Fibroblast of the conjunctiva (primary cell): ENCODE measurements around the gene TTN.
"Not testable (repeated sequence)": the region's sequence is repeated elsewhere in the genome, so short reads cannot be mapped to it uniquely, and the experiment has no call there.

Experiments
- DNase-seq: peaks from one replicate; pipeline ENCODE4 v3.0.0-alpha.2; 2010; ENCODE audit warnings: low read depth

The TTN gene

DNA sequence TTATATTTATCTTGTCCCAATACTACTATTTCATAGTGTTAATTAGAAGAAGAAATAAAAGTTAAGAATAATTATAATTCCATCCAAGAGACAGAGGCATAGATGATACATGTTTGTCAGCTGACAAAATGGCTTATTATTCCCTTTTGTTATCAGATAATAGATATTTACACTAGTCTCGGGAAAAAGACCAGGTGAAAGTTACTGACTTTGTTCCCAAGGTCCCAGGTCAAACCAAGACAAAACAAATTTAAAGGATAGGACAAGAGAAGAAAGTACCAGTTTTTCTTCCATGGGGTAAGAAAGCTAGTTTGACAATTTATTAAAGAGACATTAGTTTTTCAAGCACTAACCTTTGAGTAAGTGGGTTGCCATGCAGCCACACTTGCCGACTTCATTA, 73.2 kb downstream of the TTN start:
- DNase-seq = no peak

DNA sequence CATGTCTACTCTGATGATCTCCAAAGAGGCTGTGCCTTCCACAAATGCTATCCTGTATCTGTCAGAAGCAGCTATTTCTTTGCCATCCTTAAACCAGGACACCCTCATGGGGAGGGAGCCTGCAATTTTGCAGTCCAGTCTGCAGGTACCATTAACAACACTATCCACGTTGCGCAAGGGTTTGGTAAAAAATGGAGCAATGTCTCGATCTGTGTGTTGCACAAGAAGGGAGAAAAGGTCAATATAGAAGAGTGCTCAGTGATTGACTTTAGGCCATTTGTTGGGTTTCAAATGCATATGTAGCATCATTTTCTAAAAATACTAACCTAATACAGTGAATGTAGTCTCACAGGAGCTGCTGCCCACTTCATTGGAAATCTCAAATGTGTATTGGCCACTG, 74.3 kb downstream of the TTN start:
- DNase-seq = no peak

DNA sequence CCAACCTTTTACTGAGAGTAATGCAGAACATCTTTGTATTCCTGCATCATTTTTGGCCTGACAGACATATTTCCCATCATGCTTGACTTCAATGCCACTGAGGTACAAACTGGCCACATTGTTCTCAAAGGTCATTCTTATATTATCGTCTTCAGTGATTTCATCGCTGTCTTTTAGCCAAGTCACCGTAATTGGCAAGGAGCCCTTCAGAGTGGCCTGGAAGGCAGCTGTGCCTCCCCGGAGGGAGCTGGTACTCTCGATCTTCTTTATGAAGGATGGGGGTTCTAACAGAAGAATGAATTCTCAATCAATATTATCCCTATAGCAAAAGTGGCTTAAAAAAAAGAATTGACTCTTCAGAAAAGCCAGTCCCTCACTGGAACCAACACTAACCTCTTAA, 75.9 kb downstream of the TTN start:
- DNase-seq = no peak

DNA sequence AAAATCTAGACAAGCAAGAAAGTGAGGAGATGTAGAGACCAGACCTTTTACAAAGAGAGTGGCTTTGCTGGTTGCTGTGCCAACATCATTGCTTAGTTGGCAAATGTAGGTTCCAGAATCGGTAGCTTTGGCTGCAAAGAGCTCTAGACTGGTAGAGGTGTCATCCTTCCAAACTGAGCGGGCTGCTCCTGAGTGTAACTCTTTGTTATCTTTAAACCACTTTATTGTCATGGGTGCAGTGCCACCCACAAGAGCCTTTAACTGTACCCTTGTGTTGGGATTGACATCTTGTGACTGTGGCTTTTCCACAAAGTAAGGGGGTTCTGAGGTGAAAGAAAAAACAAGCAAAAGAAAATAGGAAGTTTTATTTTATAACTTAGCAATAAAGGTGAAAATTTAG, 77.2 kb downstream of the TTN start:
- no peak for DNase-seq

DNA sequence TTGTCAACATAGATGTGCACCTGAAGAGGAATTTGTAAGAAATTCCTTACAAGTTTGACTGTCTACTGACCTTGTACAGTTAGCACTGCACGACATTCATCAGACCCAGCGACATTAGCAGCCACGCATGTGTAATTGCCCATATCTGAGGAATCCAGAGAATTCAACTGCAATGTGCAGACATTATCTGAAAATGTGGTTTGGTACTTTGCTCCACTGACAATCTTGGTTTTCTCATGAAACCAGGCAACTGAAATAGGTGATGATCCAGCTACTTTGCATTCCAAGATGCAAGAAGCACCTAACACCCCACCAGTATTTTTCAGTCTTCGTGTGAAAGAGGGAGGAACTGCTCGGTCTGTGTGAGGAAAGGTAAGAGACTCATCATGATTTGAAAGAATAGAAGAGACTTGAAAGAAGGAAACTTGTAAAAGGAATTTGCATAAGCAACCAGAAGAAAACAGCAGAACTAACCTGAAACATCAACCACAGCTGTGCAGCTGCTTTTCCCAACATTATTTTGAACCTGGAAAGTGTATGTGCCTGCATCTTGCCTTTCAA, 83.4 kb downstream of the TTN start:
- no peak for DNase-seq

DNA sequence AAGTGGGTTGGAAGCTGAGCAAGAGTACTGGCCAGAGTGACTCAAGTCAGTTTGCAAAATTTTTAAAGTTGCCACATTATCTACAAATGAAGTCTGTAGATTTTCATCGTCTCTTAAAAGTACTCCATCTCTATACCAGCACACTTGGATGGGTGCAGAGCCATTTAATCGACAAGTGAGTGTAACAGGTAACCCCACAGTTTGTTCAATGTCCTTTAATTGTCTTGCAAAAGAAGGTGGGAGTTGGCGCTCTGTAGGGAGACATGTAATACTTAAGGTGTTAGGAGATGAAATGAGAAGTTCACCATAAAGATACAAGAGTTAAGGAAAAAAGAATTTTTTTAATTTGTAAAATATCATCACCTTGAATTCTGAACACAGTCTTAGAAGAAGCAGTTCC, 84.9 kb downstream of the TTN start:
- no peak for DNase-seq

DNA sequence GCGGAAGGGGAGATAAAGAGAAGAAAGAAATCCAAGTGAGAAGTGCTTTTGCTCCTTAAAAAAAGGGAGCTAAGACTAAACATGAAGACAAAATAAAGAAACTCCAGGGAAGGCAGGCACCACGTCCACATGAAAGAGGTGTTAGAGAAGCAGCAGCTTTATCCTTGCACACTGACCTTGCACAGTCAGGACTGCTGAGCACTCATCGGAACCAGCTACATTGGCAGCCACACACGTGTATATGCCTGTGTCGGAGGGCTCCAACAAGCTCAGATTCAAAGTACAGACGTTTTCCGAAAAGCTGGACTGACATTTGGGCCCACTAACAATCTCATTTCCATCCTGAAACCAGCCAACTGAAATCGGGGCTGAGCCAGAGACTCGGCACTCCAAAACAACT, 88.2 kb downstream of the TTN start:
- DNase-seq = no peak

DNA sequence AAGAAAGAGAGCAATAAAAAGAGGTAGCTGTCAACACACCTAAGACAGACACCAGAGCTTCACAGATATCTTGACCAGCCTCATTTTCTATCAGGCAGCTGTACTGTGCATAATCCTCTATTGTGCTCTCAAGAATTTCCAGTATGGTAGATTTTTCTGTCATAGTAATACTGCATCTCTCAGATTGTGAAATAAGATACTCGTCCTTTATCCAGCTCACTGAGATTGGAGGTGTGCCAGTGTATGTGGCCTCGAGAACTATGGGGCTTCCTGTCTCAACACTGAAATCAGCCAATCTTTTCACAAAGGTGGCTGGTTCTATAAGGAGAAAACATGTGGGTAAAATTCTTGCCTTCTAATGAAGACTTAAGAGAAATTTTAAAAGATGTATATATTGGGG, 88.9 kb downstream of the TTN start:
- DNase-seq = no peak

DNA sequence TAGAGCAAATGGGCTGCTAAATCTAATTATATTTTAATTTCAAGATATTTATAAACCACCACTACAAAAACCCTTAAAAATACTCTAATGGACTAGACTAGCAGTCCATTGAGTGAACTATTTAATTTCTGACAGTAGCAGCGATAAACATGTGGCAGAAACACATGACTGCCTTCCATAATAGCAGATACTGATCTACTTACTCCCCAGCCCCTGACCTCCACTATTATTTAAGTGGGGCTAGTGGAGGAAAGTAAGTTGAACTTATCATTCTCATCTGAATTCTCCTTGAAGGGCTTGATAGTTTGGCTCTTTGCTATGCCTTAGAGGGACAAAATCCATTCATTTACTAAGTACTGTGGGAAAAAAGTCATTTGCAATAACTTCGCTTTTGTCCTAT, 90.8 kb downstream of the TTN start:
- no peak for DNase-seq

DNA sequence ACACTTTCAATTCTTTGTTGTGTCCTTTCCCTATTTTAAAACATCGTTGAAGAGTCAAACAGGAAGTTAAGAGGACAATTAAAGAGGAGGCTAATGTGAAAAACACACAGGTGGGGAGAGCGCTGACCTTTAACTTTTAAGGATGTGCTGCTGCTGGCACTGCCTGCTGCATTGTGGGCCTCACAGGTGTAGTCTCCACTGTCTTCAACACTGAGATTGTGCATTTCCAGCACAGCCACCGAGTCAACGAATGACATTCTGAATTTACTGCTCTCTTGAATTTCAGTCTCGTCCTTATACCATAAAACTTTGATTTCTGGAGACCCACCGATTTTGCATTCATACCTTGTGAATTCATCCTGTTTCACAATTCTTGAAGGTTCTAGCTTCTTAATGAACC, 91.9 kb downstream of the TTN start:
- no peak for DNase-seq

DNA sequence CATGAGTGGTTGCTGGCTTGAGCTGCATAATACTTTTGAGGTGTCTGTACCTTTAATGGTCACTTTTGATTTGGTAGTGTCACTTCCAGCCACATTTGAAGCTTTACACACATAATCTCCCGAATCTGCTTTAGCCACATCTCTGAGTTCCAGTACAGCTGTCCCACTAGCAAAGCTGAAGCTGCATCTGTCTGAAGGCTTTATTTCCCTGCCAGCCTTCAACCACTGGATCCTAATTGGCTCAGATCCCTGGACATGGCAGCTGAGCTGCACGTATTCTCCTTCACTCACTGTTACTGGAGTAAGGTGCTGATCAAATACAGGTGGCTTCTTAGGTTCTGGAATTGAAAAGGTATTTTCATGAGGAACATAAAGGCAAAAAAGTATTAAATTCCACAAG, 99.7 kb downstream of the TTN start:
- DNase-seq = no peak

DNA sequence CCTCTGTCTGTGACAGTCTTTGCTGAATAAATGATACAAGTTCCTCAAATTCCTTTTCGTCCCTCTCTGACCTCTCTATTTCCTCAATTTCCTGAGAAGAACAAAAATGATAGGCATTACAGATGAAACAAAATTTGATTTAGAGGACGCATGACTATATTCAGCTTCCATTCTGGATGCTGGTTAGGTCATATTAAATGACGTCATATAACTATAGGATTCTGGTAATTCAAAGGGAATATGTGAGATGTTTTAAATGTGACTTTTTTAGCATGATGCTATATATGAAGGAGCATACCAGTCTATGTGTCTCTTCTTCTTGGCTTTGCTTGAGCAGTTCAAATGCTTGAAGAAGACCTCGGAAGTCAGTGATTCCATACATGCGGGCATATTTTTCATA, 102.3 kb downstream of the TTN start:
- no peak for DNase-seq

DNA sequence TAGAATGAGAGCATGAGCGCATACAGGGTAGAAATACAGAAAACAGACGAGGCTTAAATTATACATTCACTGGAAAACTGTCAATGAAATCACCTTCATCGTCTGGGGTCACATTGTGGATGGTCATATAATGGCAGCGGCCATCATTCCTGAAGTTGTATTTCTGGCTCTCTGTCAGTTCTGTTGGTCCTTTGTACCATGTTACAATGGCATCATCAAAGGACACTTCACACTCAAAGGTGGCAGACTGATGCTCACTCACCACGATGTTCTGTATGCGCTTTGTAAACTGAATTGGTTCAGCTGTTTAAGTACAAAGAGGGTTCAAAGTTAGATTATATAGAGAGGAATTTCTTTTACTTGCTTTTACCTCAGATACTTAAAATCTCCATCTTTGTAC, 104.9 kb downstream of the TTN start:
- no peak for DNase-seq

DNA sequence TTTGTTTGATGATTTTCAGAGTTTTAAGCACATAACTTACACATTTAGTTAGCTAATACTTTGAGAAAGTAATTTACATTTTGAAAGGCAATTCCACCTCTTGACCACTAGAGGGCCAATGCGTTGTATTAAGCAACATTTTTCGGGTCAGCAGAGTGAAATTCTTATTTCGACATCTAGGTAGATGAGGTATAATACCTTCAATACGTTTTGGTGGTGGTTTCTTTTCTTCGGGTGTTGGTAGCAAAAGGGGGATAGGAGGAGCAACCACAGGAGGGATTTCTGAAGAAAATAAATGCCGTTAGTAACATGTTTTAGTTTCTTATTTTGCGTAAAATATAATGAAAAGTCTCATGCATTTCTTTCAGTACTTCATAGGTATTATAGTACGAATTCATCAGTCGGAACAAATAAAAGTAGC, 106.3 kb downstream of the TTN start:
- no peak for DNase-seq

DNA sequence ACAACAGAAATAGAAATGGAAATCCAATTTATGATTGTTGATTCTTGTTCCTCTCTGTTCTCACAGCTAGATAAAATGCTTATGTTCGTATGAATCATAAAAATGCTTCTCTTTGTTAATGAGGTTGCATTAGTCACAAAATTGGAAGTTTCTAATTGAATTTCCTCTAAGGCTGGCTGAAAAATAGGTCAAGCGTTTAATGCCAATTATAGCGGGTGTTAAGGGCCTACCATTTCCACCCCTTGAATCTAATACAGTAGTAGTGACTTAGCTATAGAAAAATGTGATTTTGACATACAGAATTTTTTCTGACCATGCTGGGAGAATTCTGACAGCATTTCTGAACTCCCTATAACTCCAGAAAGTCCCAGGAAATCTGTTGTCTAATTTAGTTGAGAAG, 107.1 kb downstream of the TTN start:
- no peak for DNase-seq

DNA sequence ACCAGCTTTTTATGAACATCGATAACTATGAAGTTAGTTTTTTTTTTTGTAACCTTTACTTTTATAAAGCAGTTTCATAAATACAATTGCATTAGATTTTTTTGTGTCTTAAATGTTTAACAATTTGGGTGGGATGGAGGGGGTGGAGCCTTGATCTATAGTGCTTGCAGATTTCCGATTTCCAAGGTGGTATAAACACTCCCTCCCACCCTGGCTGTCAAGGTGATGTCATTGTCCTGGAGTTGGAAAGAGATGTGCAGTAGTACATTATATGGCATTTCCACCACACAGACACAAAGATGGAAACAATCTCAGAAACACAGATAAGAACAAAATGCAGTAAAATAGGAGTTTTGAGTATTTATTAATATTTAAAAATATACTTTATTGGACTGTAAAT, 114.4 kb downstream of the TTN start:
- no peak for DNase-seq

DNA sequence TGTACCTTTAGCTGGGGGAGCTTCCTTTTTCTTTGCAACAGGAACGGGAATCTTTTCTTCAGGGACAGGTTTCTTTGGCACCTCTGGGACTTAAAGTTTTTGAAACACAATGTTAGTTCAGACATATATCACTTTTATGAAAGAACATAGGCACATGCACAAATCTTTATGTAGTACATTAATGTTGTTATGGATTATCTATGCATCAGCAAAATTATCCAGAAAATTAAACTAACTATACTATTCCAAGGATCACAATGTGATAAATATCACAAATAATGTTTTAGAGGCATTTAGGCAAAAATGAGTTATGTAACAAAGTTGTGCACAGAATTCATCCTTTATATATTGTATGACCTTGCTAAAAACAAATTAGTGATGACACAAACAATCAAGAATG, 117.4 kb downstream of the TTN start:
- no peak for DNase-seq

DNA sequence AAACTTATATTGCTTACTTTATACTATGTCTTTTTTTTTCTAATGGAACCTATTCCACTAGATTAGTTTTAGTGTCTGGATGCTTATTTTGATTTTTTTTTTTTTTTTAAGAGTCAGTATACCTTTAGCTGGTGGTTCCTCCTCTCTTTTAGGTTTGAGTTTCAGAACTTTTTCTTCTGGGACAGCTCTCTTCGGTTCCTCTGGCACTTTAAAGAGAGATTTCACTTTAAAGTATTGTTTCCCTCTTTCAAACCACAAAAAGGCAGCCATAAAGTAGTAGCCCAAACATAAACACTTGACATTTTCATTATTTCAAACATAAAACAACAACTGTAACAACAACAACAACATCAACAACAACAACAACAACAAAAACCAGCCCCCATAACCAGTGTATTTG, 123.3 kb downstream of the TTN start:
- DNase-seq = no peak

DNA sequence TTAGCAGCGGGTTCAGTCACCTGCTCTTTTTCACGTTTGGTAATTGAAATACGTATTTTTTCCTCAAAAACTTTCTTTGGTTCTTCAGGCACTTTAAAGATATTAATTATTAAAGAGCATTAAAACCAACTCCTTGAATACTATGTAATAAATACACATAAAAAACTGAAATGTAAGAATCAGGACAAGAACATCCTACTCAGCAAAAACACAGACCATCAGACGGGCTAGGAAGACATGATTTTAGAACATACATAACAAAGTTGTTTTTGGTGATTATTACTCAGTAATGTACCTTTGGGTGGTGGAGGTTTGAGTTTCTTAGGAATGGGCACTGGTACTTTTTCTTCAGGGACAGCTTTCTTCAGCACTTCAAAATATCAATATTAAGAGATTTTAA, 126.1 kb downstream of the TTN start:
- no peak for DNase-seq

DNA sequence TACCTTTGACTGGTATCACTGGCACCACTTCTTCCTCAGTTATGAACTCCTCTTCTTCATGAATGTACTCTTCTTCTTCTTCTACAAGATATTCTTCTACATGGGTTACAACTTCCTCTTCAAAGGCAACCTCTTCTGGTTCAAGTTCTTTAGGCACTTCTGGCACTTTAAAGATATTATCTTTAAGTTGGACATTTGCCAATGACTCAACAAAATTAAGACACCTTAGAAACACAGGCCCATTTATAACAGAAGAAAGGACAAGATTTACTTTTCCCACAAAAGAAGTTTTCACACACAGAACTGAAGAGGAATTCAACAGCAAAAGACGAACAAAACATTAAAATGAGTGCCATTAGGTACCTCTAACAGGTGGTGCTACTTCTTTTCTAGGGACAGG, 127.3 kb downstream of the TTN start:
- DNase-seq = no peak

DNA sequence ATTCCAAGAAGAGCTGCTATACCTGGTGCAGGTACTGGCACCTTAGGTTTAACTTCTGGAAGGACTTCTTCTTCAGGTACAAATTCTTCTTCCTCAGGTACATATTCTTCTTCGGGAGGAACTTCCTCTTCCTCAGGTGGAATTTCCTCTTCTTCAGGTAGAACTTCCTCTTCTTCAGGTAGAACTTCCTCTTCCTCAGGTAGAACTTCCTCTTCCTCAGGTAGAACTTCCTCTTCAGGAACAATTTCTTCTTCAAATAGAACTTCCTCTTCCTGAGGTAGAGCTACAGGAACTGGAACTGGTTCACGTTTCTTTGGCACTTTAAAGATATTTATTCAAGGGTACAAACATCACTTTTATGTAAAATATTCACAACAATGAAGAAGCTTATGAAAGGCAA, 129.6 kb downstream of the TTN start:
- no peak for DNase-seq

DNA sequence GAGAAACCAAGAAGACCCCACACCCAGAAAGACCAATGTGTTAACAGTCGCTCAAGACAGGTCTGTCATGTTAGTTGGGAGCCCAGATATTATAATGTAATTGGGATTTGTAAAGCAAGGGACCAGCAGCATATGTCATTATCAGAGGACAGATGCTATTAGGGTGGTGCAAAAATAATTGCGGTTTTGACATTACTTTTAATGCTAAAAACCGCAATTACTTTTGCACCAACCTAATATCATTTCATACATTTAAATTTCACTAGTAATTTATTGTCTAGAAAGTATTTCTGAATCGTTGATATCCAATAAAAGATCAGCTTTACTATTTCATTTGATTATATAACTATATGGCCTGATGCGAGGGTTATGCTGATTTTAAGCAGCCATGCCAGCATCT, 131.2 kb downstream of the TTN start:
- DNase-seq = no peak

DNA sequence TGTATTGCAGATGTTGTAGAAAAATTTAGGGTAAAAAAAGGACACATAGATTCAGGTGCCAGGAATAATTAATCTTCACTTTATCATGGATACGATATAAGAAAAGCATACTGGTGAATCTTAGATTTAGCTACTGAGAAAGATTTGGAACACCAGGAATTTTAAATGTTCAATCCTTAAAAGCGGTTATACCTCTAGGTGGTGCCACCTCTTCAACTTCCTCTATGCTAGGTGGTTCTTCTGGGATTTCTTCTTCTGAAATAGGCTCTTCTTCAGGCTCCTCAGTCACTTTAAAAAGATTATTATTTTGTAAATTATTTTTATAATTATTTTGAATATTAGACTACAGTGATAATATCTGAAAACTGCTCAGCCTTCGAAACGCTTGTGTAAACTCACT, 133.1 kb downstream of the TTN start:
- no peak for DNase-seq

DNA sequence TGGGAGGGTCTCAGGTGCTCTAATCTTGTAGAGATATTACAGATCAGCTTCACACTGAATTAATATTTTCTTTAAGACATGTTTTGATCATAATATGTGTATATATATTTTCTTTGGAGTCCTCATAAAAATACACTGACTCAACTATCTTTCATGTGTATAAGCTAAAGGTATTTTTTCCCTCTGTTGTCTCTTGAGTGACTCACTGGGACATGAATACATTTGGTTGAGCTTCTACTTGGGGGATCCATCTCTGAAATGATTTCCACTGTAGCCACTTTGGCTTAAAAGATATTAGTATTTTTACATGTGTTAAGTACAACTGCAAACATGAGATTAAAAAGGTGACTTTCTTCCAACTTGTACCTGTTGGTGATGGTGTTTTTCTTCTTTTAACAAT, 140.8 kb downstream of the TTN start:
- no peak for DNase-seq

DNA sequence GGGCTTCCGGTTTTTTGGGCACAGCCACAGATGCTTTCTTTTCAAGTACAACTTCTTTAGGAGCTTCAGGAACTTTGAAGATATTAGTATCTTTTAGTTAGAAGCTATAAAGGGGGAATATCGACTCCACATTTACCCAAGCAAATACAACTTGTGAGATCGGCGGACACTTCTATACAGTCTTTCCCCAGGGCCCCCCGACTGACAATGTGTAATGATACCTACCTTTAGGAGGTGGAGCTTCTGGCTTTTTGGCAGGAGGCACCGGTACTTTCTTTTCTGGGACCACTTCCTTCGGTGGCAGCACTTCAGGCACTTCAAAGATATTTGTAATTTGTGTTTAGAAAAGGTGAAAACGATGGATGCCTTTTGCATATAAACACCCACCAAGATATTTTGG, 148.7 kb downstream of the TTN start:
- DNase-seq = not testable (repeated sequence)
